HG03135 (cell line): ENCODE measurements around the gene PYGB.
"Not testable (repeated sequence)": the region's sequence is repeated elsewhere in the genome, so short reads cannot be mapped to it uniquely, and the experiment has no call there.

Experiments
- ATAC-seq: cut with Tn5 transposase; IDR thresholded peaks from one replicate; pipeline ENCODE4 v1.9.1; 2021; ENCODE audit warnings: mild to moderate bottlenecking, moderate library complexity; ENCODE audit not compliant: unreplicated experiment

The PYGB gene

GRCh38 chr20:25247518-25247955 is 348 bp upstream of the PYGB start:
- peak; percentile 31 for ATAC-seq

GRCh38 chr20:25248786-25249172 is 894 bp downstream of the PYGB start:
- peak; percentile 1 for ATAC-seq

GRCh38 chr20:25249198-25249931 is 1.5 kb downstream of the PYGB start:
- no peak for ATAC-seq

- ATAC-seq = no peak
These were observed 2.6 kb downstream of the PYGB start for GRCh38 chr20:25250508-25250907.

- ATAC-seq = no peak
These were observed 3.1 kb downstream of the PYGB start for GRCh38 chr20:25251019-25251418.

GRCh38 chr20:25251558-25251957 is 3.7 kb downstream of the PYGB start:
- no peak for ATAC-seq

GRCh38 chr20:25252230-25252651 is 4.4 kb downstream of the PYGB start:
- ATAC-seq = no peak

- ATAC-seq = no peak
These were observed 5.0 kb downstream of the PYGB start for GRCh38 chr20:25252686-25253421.

- ATAC-seq = no peak
These were observed 5.9 kb downstream of the PYGB start for GRCh38 chr20:25253606-25254275.

- ATAC-seq = no peak
These were observed 6.7 kb downstream of the PYGB start for GRCh38 chr20:25254571-25254970.

- no peak for ATAC-seq
These were observed 7.2 kb downstream of the PYGB start for GRCh38 chr20:25254986-25255680.

GRCh38 chr20:25256226-25256859 is 8.5 kb downstream of the PYGB start:
- no peak for ATAC-seq

GRCh38 chr20:25257130-25257529 is 9.2 kb downstream of the PYGB start:
- ATAC-seq = no peak

- ATAC-seq = no peak
These were observed 10.0 kb downstream of the PYGB start for GRCh38 chr20:25257756-25258475.

- ATAC-seq = no peak
These were observed 10.6 kb downstream of the PYGB start for GRCh38 chr20:25258476-25258805.

GRCh38 chr20:25258828-25259227 is 10.9 kb downstream of the PYGB start:
- no peak for ATAC-seq

- no peak for ATAC-seq
These were observed 11.5 kb downstream of the PYGB start for GRCh38 chr20:25259358-25259757.

GRCh38 chr20:25259788-25260254 is 11.9 kb downstream of the PYGB start:
- no peak for ATAC-seq

GRCh38 chr20:25260770-25261437 is 13.0 kb downstream of the PYGB start:
- ATAC-seq = not testable (repeated sequence)
